Measurements from ENCODE around the gene ZCCHC4.

DNA sequence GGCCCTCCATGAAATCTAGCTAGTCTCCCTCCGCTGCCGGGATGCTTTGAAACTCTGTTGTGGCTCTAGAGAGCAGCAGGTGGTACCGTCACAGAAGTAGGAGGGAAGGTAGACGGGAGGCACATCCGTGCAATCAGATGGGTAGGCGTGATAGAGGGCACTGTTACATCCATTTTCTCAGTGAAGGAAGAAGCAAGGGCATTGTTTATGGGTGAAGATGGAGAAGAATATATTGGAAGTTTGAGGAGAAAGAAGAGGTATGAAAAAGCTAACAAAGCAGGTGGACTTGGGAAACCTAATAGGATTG, 65.8 kb downstream of the ZCCHC4 start:
- no peak for TF ChIP-seq FOXP2 (optimal IDR thresholded peaks at IDR 0.05; ENCODE audit: control extremely low read depth, extremely low read length, insufficient read depth)
- no peak for TF ChIP-seq EZH2 (IDR thresholded peaks at IDR 0.05)
- TF ChIP-seq POLR2AphosphoS5 (IDR thresholded peaks at IDR 0.05; ENCODE audit: borderline replicate concordance, low read depth, low read length) = no peak

Measured in SK-N-MC (cell line).